SK-N-SH treated with all-trans-retinoic acid at 6 μM for 48 hours (cell line): ENCODE data around the gene PCSK1.

Experiments
- ATAC-seq: fragments of 200-7000 bp; cut with Tn5 transposase; 3 replicates; pipeline ENCODE4 v1.9.1; 2020; ENCODE audit warnings: mild to moderate bottlenecking, moderate library complexity
- ARNTL ChIP-seq: fragments of 450-650 bp; formaldehyde crosslinking; IDR thresholded peaks from 2 replicates; pipeline ENCODE4 v1.5.0; 2020; ENCODE audit warnings: low read depth, mild to moderate bottlenecking, moderate library complexity, borderline replicate concordance
- BACH2 ChIP-seq: fragments of 250-450 bp; sonication (Bioruptor Pico); IDR thresholded peaks from 2 replicates; pipeline ENCODE4 v1.9.0; 2021; ENCODE audit warnings: mild to moderate bottlenecking, borderline replicate concordance
- CSDC2 ChIP-seq: fragments of 250-450 bp; sonication (Bioruptor Pico); IDR thresholded peaks from 2 replicates; pipeline ENCODE4 v1.5.0; 2020; ENCODE audit warnings: mild to moderate bottlenecking, moderate library complexity
- CSRNP3 ChIP-seq: fragments of 250-450 bp; sonication (Bioruptor Pico); IDR thresholded peaks from 2 replicates; pipeline ENCODE4 v1.5.1; 2021; ENCODE audit warnings: mild to moderate bottlenecking, moderate library complexity
- ESRRG ChIP-seq: fragments of 250-450 bp; sonication (Bioruptor Pico); IDR thresholded peaks from 2 replicates; pipeline ENCODE4 v1.6.1; 2021; ENCODE audit warnings: mild to moderate bottlenecking
- GLIS3 ChIP-seq: fragments of 250-450 bp; sonication (Bioruptor Pico); IDR thresholded peaks from 2 replicates; pipeline ENCODE4 v1.5.0; 2020; ENCODE audit warnings: mild to moderate bottlenecking, moderate library complexity
- ISL1 ChIP-seq: fragments of 250-450 bp; sonication (Bioruptor Pico); IDR thresholded peaks from 2 replicates; pipeline ENCODE4 v2.1.2; 2022; ENCODE audit warnings: mild to moderate bottlenecking, moderate library complexity
- OSR1 ChIP-seq: fragments of 250-450 bp; sonication (Bioruptor Pico); IDR thresholded peaks from 2 replicates; pipeline ENCODE4 v1.8.0; 2022; ENCODE audit warnings: moderate library complexity, mild to moderate bottlenecking, inconsistent platforms
- PATZ1 ChIP-seq: fragments of 250-450 bp; sonication (Bioruptor Pico); IDR thresholded peaks from 2 replicates; pipeline ENCODE4 v1.8.0; 2020; ENCODE audit warnings: mild to moderate bottlenecking, moderate library complexity, borderline replicate concordance
- PPARA ChIP-seq: fragments of 250-450 bp; sonication (Bioruptor Pico); IDR thresholded peaks from 2 replicates; pipeline ENCODE4 v1.5.0; 2020; ENCODE audit warnings: mild to moderate bottlenecking, borderline replicate concordance
- RARB ChIP-seq: fragments of 250-450 bp; sonication (Bioruptor Pico); IDR thresholded peaks from 2 replicates; pipeline ENCODE4 v1.8.0; 2021; ENCODE audit warnings: mild to moderate bottlenecking, moderate library complexity
- SNAI2 ChIP-seq: fragments of 250-450 bp; sonication (Bioruptor Pico); IDR thresholded peaks from 2 replicates; pipeline ENCODE4 v1.5.0; 2020; ENCODE audit warnings: mild to moderate bottlenecking, moderate library complexity
- TCF4 ChIP-seq: fragments of 250-450 bp; sonication (Bioruptor Pico); IDR thresholded peaks from 2 replicates; pipeline ENCODE4 v1.8.0; 2021; ENCODE audit warnings: mild to moderate bottlenecking, moderate library complexity, borderline replicate concordance
- TOX ChIP-seq: fragments of 250-450 bp; sonication (Bioruptor Pico); IDR thresholded peaks from 2 replicates; pipeline ENCODE4 v1.8.0; 2021; ENCODE audit warnings: mild to moderate bottlenecking, moderate library complexity, borderline replicate concordance
- ZC3H10 ChIP-seq: fragments of 250-450 bp; sonication (Bioruptor Pico); IDR thresholded peaks from 2 replicates; pipeline ENCODE4 v1.5.1; 2021; ENCODE audit warnings: mild to moderate bottlenecking, moderate library complexity
- ZFP3 ChIP-seq: fragments of 250-450 bp; sonication (Bioruptor Pico); IDR thresholded peaks from 2 replicates; pipeline ENCODE4 v1.5.0; 2020; ENCODE audit warnings: mild to moderate bottlenecking, moderate library complexity
- ZNF565 ChIP-seq: fragments of 450-650 bp; formaldehyde crosslinking; conservative IDR thresholded peaks from 2 replicates; pipeline ENCODE4 v1.5.0; 2020; ENCODE audit warnings: low read depth, mild to moderate bottlenecking, moderate library complexity
- ZNF70 ChIP-seq: fragments of 450-650 bp; formaldehyde crosslinking; IDR thresholded peaks from 2 replicates; pipeline ENCODE4 v1.5.0; 2020; ENCODE audit warnings: mild to moderate bottlenecking, moderate library complexity
- ZNF8 ChIP-seq: fragments of 450-650 bp; formaldehyde crosslinking; IDR thresholded peaks from 2 replicates; pipeline ENCODE4 v1.5.0; 2020; ENCODE audit warnings: mild to moderate bottlenecking, moderate library complexity
- TF ChIP-seq, protein P1 (sequence below): fragments of 250-450 bp; sonication (Bioruptor Pico); IDR thresholded peaks from 2 replicates; pipeline ENCODE4 v1.8.0; 2021; ENCODE audit warnings: low read depth, mild to moderate bottlenecking, moderate library complexity, borderline replicate concordance
- TF ChIP-seq, protein P2 (sequence below): fragments of 250-450 bp; sonication (Bioruptor Pico); IDR thresholded peaks from 2 replicates; pipeline ENCODE4 v1.5.0; 2020; ENCODE audit warnings: mild to moderate bottlenecking, moderate library complexity
- TF ChIP-seq, protein P3 (sequence below): fragments of 250-450 bp; sonication (Bioruptor Pico); IDR thresholded peaks from 2 replicates; pipeline ENCODE4 v1.5.1; 2020; ENCODE audit warnings: low read depth, mild to moderate bottlenecking, moderate library complexity

The PCSK1 gene

DNA sequence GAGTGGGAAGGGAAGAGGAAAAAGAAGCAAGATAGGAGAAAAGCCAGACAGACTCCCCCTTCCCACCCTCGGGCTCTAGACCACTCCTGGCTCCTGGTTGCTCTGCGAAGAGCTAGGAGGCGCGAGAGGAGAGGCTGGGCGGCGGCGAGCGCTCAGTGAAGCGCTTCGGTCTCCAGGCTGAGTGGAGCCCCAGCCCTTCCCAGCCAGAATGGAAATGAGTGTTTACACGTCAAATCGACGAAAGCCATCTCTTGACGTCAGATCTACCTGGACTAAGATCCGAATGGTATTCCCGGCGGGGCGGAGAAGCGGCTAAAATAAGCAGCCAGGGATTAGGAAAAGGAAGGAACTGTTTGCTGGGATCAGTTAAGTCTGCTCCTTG lies at the start of gene PCSK1:
TSS of gene PCSK1 (minus strand) at position 183 of the 382 bp plus-strand sequence. CDS start 206 bp downstream, outside the sequence.
- no peak for TF ChIP-seq BACH2 (CRISPR knock-in tag)
- TF ChIP-seq, protein P1, sequence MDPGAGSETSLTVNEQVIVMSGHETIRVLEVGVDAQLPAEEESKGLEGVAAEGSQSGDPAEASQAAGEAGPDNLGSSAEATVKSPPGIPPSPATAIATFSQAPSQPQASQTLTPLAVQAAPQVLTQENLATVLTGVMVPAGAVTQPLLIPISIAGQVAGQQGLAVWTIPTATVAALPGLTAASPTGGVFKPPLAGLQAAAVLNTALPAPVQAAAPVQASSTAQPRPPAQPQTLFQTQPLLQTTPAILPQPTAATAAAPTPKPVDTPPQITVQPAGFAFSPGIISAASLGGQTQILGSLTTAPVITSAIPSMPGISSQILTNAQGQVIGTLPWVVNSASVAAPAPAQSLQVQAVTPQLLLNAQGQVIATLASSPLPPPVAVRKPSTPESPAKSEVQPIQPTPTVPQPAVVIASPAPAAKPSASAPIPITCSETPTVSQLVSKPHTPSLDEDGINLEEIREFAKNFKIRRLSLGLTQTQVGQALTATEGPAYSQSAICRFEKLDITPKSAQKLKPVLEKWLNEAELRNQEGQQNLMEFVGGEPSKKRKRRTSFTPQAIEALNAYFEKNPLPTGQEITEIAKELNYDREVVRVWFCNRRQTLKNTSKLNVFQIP (CRISPR knock-in tag) = no peak
- TF ChIP-seq, protein P2, sequence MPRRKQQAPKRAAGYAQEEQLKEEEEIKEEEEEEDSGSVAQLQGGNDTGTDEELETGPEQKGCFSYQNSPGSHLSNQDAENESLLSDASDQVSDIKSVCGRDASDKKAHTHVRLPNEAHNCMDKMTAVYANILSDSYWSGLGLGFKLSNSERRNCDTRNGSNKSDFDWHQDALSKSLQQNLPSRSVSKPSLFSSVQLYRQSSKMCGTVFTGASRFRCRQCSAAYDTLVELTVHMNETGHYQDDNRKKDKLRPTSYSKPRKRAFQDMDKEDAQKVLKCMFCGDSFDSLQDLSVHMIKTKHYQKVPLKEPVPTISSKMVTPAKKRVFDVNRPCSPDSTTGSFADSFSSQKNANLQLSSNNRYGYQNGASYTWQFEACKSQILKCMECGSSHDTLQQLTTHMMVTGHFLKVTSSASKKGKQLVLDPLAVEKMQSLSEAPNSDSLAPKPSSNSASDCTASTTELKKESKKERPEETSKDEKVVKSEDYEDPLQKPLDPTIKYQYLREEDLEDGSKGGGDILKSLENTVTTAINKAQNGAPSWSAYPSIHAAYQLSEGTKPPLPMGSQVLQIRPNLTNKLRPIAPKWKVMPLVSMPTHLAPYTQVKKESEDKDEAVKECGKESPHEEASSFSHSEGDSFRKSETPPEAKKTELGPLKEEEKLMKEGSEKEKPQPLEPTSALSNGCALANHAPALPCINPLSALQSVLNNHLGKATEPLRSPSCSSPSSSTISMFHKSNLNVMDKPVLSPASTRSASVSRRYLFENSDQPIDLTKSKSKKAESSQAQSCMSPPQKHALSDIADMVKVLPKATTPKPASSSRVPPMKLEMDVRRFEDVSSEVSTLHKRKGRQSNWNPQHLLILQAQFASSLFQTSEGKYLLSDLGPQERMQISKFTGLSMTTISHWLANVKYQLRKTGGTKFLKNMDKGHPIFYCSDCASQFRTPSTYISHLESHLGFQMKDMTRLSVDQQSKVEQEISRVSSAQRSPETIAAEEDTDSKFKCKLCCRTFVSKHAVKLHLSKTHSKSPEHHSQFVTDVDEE (CRISPR knock-in tag) = no peak
- TF ChIP-seq CSDC2 (CRISPR knock-in tag) = no peak
- TF ChIP-seq ZNF70 (CRISPR knock-in tag) = no peak
- TF ChIP-seq ZNF8 (CRISPR knock-in tag) = no peak
- no peak for TF ChIP-seq ZFP3
- no peak for TF ChIP-seq ESRRG (CRISPR knock-in tag)
- TF ChIP-seq GLIS3 (CRISPR knock-in tag) = no peak
- TF ChIP-seq ISL1 (CRISPR knock-in tag) = no peak
- TF ChIP-seq SNAI2 (CRISPR knock-in tag) = no peak
- TF ChIP-seq RARB (CRISPR knock-in tag) = no peak
- TF ChIP-seq TCF4 = no peak
- no peak for TF ChIP-seq PPARA (CRISPR knock-in tag)
- TF ChIP-seq ARNTL (CRISPR knock-in tag) = no peak
- TF ChIP-seq ZNF565 (CRISPR knock-in tag) = no peak
- TF ChIP-seq, protein P3, sequence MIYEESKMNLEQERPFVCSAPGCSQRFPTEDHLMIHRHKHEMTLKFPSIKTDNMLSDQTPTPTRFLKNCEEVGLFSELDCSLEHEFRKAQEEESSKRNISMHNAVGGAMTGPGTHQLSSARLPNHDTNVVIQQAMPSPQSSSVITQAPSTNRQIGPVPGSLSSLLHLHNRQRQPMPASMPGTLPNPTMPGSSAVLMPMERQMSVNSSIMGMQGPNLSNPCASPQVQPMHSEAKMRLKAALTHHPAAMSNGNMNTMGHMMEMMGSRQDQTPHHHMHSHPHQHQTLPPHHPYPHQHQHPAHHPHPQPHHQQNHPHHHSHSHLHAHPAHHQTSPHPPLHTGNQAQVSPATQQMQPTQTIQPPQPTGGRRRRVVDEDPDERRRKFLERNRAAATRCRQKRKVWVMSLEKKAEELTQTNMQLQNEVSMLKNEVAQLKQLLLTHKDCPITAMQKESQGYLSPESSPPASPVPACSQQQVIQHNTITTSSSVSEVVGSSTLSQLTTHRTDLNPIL = no peak
- no peak for TF ChIP-seq ZC3H10 (CRISPR knock-in tag)
- no peak for TF ChIP-seq CSRNP3 (CRISPR knock-in tag)
- TF ChIP-seq, all 23 proteins: peak for 0
- peak; percentile 44; the same call in 2 of the 3 replicates for ATAC-seq

GRCh38 chr5:96481867-96482266 lies 48.8 kb upstream of the PCSK1 start:
- ATAC-seq = no peak
- TF ChIP-seq, protein P2 (CRISPR knock-in tag) = no peak
- TF ChIP-seq ZNF8 (CRISPR knock-in tag) (no peak), TOX (CRISPR knock-in tag) (no peak), ESRRG (CRISPR knock-in tag) (no peak), OSR1 (CRISPR knock-in tag) (no peak), ZFP3 (no peak), ARNTL (CRISPR knock-in tag) (no peak), GLIS3 (CRISPR knock-in tag) (no peak), ZNF565 (CRISPR knock-in tag) (no peak), PATZ1 (CRISPR knock-in tag) (no peak), TCF4 (no peak), SNAI2 (CRISPR knock-in tag) (no peak), CSRNP3 (CRISPR knock-in tag) (no peak), RARB (CRISPR knock-in tag) (no peak)
- TF ChIP-seq, protein P3 = no peak
- TF ChIP-seq, protein P1 (CRISPR knock-in tag) = no peak
